ENCODE measurements around the gene NRL. TPM values are rescaled to one million over a fixed set of nuclear protein-coding genes. Genes with fewer than 3 reads are reported as not detected.

Gene NRL
- total RNA-seq, 2 donors from 2014 or later = 1.2 to 1.5 TPM

DNA sequence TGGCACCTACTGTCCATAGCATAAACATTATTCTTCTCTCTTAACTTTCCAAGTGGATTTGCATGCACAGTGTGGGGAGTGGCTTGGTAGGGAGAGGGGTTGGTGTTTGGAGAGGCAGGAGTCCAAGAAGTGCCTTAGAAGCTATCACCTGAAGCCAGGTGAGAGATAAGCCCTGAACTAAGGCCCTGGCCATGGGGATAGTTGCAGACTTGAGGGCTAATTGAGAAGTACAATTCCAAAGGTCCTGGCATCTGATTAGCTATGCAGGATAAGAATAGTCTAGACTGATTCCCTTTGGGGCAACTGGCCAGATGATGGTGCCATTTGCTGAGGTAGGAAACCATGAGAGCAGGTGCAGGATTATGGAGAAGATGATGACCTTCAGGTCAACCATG lies 22.6 kb downstream of the NRL start:
- ATAC-seq (peak; percentile 25), DNase-seq (peak; percentile 31 to 61)
- intact Hi-C loops (cut with DNase I, micrococcal nuclease) = no loop called here

DNA sequence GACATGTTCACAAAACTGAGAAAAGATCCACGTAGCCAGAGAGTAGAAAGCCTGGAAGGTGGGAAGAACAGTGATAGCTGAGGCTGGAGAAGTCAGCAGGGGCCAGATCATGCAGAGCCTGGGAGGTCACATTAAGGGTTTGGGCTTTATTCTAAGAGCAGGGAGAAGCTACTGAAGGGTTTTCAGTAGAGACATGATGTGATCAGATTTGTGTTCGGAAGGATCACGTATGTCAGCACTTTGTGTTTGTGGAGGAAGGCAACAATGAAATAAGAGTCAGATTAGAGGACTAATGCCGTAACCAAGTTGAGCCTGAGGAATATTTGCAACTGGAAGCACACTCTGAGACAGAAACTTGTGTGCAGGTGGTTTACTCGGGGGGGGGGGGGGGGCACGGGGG lies 24.9 kb downstream of the NRL start:
- intact Hi-C loops (cut with DNase I, micrococcal nuclease) = no loop called here
- ATAC-seq (no peak), DNase-seq (no peak)

DNA sequence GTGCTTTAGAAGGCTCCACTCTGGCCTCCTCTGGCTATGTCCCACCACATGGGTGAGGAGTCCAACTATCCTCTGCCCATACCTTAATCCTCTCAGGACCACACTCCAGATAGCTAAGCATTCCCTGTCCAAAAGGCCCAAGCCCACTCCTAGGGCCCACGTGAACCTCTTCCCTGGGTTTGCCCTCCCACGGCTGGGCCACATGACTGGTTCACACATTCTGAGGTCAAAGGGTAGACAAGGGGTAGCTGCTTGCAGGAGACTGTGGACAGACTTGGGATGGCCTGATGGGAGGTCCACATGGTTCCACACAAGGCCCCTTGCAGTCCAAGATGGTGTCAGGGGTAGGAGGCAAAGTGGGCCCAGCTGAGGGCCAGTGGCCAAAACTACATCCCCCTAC lies 26.7 kb downstream of the NRL start:
- ATAC-seq = no peak
- intact Hi-C loops (cut with DNase I, micrococcal nuclease) = no loop called here
- DNase-seq = no peak

DNA sequence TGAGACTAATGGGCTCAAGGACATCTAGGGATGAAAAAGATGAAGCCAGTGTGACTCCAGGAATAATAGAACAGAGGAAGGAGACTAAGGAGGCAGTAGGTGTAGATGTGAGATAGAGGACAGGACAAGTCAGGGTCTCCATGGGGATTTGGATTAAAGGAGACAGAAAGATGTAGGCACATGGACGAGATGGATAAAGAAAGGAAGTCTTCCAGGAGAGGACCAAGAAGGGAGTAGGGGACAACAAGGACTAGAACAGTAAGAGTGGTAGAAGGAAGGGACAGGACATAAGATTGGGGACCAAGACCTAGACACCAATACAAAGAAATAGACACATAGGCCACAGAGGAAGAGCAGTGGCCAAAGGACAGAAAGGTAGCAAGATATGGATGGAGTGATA lies 27.7 kb downstream of the NRL start:
- DNase-seq (no peak), ATAC-seq (no peak)
- intact Hi-C loops (cut with DNase I, micrococcal nuclease) = no loop called here

DNA sequence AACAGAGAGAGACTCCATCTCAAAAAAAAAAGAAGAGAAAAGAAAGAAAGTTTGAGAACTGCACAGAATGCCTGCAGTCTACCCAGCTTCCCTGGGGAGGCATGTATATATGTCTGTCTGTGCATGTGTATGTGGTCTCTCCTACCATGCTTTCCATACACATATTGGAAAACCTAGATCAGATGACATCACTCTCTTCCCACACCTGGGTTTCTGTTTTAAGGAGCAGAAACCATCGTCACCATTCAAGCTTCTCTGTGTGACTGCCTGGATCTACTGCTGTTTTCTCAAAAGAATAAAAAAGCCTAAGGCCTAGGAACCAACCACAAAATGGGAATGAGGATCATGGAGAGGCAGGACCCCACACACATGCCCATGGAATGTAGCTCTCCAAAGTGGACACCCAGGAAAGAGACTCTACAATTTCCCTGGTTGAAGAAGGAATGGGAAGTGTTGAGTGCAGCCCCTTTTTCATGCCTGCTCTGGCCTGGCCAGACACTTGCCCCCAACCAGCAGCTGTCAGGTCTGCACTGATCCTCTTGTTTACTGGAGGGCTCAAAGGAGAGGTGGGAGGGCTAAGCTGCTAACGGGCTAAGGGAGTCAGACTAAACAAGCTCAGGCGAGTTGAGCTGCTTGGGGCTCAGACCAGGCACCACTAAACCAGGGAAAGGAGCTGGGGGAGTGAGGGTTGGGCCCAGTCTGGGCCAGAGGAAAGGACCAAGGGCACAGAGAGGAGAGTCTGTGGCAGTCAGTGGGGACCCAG lies 28.4 kb downstream of the NRL start:
- no peak for ATAC-seq
- DNase-seq = no peak
- intact Hi-C loops (cut with DNase I, micrococcal nuclease) = no loop called here

DNA sequence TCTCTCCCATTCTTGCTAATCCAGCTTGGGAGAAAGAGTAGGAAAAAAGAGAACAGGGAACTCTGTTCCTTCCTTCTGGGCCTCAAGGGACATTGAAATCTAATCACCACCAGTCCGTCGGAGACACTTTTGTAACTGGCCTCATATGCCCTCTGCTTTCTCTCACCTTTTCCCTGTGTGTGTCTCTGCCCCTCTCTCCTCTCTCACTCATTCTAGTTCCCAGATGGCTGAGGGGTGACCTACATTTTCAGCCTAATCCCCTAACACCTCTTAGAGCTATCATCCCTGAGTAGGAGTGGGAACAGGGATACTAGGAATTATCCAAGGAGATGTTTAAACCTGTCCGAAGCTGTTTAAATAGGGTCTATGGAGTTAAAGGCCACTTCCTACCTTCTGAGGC lies 29.5 kb downstream of the NRL start:
- no peak for ATAC-seq
- intact Hi-C loops (cut with DNase I, micrococcal nuclease) = no loop called here
- DNase-seq = no peak

DNA sequence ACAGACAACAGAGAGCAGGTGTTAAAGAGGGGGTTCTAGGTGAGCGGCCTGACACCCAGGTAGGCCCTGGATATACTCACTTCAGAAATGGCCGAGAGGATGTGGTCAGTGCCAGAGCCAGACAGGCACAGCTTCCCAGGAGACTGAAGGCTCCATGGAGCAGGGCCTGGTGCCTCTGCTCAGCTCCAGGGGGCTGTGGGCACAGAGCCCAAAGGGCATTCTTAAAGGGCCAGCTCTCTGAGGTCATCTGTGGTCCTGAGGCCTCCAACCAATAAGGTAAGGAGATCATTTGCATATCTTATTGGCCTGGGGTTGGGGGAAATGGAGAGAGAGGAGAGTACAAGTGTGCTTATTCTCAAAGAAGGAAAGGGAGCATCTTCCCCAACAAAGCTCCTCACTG lies 30.3 kb downstream of the NRL start:
- no peak for DNase-seq
- intact Hi-C loops (cut with DNase I, micrococcal nuclease) = no loop called here

DNA sequence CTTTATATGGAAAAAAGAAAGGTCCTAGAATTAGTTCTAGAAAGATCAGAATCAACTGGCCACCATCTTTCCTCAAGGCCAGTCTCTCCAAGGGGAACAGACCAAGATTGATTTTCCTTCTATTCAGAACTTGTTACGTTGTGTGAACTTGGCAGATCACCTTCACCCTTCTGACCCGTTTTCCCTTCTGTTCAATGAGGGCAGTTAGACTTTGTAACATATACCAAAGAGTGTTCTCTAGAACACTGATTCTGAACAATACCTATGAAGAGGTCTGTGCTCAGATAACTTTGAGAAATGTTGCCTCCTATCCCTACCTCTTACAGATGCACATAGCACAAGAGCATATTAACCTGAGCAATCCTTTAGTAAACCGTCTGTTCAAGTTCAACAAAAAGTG lies 31.3 kb downstream of the NRL start:
- intact Hi-C loops (cut with DNase I, micrococcal nuclease) = no loop called here
- DNase-seq = no peak
- ATAC-seq = no peak

More for the DNA sequence above, 30.3 kb downstream of the NRL start:
- ATAC-seq = no peak

DNA sequence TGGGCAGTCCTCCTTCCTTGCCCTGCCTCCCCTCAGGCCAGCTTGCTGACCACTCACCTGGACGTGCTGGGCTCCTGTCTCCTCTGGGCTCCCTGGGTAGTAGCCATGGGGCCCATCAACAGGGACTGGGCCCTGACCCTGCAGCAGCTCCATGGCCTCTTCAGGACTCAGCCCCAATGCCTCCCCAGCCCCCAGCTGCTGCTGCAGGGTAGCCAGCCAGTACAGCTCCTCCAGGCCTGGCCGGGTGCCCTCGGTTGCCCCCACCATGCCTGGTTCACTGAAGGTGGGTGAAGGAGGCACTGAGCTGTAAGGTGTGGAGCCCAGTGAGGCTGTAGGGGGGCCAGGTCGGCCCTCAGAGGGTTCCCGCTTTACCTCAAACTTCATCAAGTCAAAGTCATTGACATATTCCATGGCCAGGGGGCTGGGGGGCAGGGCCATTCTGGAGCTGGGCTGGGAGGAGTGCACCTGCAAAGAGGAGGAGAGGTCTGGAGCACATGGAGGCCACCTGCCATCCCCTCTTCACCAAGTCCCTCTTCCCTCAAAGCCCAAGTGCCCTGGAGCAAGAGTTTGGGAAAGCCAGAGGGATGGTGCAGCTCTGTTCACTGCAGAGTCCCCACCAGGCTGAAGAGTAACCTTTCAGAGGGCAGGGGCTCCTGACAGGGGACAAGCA lies 32.2 kb downstream of the NRL start:
- intact Hi-C loops (cut with DNase I, micrococcal nuclease) = no loop called here
- ATAC-seq (no peak), DNase-seq (no peak)

DNA sequence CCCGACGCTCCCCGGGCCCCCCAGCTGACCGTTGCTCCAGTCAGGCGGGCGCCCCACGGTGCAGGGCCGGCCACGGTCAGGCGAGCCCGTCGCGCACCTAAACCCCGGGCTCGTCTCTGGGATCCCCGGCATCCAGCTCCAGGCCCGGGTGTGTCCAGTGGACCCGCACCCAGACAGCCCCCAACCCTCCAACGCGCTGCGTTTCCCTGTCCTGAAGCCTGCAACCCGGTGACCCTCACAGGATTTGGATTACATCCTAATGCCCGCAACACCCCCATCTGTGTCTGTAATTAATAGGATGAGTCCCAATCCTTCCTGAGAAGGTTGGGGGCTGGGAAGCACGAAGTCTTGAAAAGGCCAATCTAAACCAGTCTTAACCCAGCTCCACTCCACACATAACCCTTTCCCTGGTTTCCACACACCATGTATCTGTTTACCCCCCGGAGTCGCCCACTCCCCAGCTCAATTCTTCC lies 33.0 kb downstream of the NRL start:
- ATAC-seq = no peak
- intact Hi-C loops (cut with DNase I, micrococcal nuclease) = no loop called here
- no peak for DNase-seq

DNA sequence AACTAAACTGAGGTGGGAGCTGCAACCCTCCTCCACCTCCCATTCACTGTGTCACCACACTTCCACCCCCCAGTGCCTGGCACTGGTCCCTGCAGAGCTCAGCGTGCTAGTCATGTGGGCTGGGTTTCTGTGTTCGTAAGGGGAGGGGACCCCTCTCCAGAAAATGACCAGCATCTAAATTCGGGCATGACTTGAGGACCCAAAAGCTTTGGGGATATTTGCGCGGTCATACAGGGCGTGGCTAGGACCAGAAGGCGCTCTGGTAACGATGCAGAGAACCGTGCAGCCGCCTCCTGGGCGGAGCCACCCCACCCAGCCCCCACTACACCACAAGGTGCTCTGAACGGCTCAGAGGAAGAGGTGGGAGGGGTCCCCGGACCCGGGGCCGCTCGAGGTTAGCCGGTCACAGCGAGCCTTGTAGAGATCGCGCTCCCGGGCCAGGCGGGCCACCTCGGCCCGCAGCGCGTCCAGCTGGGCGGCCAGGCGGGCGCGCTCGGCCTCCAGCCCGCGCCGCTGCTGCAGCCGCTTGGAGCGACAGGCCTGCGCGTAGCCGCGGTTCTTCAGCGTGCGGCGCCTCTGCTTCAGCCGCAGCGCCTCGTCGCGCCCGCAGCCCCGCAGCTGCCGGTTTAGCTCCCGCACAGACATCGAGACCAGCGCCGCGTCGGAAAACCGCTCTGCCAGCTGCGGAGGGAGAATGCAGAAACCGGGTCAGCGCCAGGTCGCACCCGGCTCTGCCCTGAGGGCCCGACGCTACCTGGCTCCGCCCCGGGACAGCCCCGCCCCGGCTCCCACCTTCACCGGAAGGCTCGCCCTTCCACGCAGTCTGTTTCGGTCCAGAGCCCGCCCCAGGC lies 33.6 kb downstream of the NRL start:
- DNase-seq (peak; percentile 78 to 89), ATAC-seq (peak; percentile 91)
- intact Hi-C loops (cut with DNase I, micrococcal nuclease) = no loop called here

DNA sequence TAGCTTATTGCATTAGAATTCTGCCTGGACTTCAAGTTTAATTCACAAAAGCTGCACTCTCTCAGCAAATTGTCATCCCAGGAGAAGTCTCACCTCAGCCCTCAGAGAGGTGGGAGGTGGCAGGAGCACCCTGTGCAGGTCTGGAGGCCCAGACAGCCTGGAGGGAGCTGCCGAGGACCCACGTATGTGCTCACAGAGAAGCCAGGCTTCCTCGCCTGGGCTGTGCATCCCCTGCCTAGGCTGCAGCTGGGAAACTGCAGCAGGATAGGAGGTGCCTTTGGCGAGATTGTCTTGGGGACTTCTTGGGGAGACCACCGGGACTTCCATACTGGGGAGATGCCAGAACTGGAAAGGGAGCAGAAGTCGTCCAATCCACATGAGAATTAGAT lies 34.6 kb downstream of the NRL start:
- ATAC-seq = no peak
- intact Hi-C loops (cut with DNase I, micrococcal nuclease) = no loop called here
- DNase-seq = no peak

DNA sequence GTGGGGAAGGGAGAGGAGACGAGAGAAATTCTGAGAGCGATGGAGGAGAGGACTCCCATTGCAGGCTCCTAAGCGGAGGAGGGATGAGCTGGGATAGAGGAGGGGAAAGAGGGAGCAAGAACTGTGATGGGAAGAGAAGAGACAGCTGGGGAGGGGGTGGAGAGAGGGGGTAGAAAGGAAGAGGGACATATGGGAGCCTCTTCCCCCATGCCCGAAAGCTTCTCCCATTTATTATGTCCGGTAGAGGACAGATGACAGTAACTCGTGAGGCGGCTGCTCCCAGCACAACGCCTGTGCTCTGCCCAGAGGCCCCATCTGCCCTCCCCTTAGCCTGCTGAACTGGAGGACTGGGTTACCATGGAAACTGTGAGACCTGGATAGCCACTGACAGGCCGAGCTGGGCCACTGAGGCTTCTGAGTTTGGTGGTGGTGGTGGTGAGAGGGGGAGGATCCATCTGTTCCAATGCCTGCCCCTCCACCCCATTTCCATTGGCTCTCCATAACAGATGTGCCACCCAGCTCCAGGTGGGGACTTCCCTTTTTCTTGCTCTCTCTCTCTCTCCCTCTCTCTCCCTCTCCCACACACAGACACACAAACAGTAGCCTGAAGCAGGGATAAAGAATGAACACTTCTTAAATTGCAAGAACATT lies 35.1 kb downstream of the NRL start:
- DNase-seq = no peak
- intact Hi-C loops (cut with DNase I, micrococcal nuclease) = no loop called here
- ATAC-seq = no peak

DNA sequence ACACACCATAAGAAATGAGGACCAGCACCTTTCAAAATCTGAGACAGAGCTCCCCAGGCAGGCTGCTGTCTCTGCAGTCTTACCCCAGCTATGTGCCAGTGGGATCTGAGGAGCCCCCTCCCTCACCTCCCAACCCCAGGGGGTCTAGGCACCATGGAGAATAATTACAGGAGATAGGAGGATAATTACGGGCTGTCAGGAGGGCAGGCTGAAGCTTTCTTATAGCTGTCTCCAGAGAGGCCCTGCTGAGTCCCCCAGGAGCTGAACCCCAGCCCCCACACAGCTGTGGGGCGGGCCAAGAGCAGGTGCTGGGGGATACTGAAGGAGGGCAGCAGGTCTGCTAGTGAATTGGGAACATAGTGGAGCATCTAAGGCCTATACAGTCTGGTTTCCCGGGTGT lies 36.6 kb downstream of the NRL start:
- DNase-seq (no peak), ATAC-seq (no peak)
- intact Hi-C loops (cut with DNase I, micrococcal nuclease) = no loop called here

DNA sequence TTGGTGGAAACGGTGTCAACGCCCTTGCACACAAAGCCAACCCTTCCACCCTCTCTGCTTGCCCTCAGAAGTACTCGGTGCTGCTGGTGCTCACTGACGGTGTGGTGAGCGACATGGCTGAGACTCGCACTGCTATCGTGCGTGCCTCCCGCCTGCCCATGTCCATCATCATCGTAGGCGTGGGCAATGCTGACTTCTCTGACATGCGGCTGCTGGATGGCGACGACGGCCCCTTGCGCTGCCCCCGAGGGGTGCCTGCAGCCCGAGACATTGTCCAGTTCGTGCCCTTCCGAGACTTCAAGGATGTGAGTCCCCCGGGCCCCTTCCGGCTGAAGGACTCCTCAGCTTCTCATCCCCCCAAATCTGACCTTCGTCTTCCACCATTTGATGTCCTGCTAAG lies 37.7 kb downstream of the NRL start:
- intact Hi-C loops (cut with DNase I, micrococcal nuclease) = no loop called here
- no peak for ATAC-seq
- no peak for DNase-seq

DNA sequence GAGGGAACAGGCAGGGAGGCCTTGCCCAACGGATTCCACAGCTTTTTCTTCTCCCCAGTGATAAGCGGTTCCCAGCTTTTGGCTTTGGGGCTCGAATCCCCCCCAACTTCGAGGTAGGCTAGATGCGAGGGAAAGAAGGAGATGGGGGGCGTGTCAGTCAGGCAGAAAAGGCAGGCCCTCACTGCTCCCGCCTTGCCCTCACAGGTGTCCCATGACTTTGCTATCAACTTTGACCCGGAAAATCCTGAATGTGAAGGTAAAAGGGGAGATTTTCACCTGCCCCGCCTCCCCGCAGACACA lies 38.5 kb downstream of the NRL start:
- ATAC-seq (no peak), DNase-seq (no peak)
- intact Hi-C loops (cut with DNase I, micrococcal nuclease) = no loop called here

DNA sequence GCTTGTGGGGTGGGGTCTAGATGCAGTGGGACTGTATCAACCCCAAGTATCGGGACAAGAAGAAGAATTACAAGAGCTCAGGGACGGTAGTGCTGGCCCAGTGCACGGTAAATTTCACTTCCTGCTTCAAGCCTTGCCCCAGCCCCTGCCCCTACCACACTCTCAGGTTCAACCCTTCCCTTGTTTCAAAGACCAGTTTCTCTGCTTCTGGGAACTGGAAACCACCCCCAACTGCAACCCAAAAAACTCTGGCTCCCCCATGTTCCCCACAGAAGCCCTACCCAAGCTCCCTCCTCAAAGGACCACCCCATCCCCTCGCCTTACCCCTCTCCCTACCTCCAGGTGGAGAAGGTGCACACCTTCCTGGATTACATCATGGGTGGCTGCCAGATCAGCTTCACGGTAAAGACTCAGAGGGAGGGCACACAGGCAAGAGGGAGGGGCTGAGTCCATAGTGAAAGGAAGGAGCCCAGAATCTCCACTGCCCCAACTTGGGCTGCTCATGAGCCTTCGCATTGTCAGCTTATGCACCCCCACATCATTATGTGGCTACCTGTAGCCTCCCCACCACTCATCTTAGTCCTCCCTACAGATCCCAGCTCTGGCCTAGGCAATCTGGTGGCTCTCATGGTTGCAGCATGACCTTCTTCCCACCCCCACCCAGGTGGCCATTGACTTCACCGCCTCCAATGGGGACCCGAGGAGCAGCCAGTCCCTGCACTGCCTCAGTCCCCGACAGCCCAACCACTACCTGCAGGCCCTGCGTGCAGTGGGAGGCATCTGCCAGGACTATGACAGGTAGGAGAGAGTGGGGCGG lies 39.1 kb downstream of the NRL start:
- ATAC-seq = peak; percentile 51
- no peak for DNase-seq
- intact Hi-C loops (cut with DNase I, micrococcal nuclease) = no loop called here

DNA sequence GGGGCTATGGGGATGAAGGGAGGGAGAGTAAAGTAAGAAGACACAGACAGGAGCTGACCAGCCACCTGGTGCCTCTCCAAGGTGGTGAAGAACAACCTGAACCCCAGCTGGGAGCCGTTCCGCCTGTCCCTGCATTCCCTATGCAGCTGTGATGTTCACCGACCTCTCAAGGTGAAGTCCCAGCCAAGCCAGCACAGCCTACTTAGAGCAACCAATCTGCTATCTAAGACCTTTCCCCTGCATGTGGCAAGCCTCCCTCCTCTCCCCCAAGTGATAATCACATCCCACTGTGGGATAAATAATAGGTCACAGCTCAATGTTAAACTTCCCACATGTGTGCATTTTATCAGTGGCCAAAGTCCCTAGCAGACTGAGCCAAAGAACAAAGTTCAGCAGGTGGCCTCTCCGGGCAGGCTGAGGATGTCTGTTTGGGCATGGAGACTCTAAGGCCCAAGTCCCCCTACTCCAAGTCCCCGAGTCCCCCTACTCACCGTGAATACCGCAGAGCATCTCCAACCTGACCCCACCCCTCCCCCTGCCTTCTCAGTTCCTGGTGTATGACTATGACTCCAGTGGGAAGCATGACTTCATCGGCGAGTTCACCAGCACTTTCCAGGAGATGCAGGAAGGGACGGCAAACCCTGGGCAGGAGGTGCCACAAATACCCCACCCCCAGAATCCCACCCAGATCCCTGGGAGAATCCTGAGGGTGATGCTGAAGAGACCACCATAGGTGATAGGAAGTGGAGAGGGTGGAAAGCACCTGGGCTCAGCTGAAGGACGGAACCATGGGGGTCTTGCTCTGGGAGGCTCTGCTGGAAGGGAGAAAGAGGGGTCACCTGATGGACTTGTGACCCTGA lies 39.9 kb downstream of the NRL start:
- DNase-seq (no peak), ATAC-seq (peak; percentile 33)
- intact Hi-C loops (cut with DNase I, micrococcal nuclease) = no loop called here
